Esophagus squamous epithelium (tissue), 4 donors: Measurements from ENCODE around the gene ACCS.

Experiments
- POLR2A ChIP-seq, 4 donors: fragments of 450-650 bp; IDR thresholded peaks; one replicate each; pipeline ENCODE4 v1.6.1; 2017; ENCODE audit warnings: antibody characterized with exemption in 4 of 4, mild to moderate bottlenecking in 4 of 4, moderate library complexity in 3 of 4
- TF ChIP-seq, protein P1 (sequence below), 6 experiments: fragments of 450-650 bp in 4 of 6; fragments of 200-600 bp in 2 of 6; sonication (generic) in 2 of 6; IDR thresholded peaks; one replicate each; pipeline ENCODE4 v1.5.1; 2016 to 2019; ENCODE audit warnings: antibody characterized with exemption in 6 of 6, mild to moderate bottlenecking in 4 of 6, moderate library complexity in 4 of 6

GRCh38 chr11:44068180-44068579 is 2.1 kb downstream of the ACCS start:
- TF ChIP-seq, protein P1, sequence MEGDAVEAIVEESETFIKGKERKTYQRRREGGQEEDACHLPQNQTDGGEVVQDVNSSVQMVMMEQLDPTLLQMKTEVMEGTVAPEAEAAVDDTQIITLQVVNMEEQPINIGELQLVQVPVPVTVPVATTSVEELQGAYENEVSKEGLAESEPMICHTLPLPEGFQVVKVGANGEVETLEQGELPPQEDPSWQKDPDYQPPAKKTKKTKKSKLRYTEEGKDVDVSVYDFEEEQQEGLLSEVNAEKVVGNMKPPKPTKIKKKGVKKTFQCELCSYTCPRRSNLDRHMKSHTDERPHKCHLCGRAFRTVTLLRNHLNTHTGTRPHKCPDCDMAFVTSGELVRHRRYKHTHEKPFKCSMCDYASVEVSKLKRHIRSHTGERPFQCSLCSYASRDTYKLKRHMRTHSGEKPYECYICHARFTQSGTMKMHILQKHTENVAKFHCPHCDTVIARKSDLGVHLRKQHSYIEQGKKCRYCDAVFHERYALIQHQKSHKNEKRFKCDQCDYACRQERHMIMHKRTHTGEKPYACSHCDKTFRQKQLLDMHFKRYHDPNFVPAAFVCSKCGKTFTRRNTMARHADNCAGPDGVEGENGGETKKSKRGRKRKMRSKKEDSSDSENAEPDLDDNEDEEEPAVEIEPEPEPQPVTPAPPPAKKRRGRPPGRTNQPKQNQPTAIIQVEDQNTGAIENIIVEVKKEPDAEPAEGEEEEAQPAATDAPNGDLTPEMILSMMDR (IDR thresholded peaks at IDR 0.05), result no peak
- TF ChIP-seq POLR2A (IDR thresholded peaks at IDR 0.05), result no peak
